Panc1 (cell line): Measurements from ENCODE around the gene EPHB1. TPM values are rescaled to one million over a fixed set of nuclear protein-coding genes. Genes with fewer than 3 reads are reported as not detected.

Source experiments
- ATAC-seq: fragments of 200-7000 bp; cut with Tn5 transposase; 2 replicates; pipeline ENCODE4 v1.9.1; 2020; ENCODE audit warnings: mild to moderate bottlenecking, moderate library complexity
- BruUV-seq: library from RNA; stranded (reverse); fragments of 400-500 nt; replicated peaks from 2 replicates; lab custom pipeline; 2021; lab: Mats Ljungman, UMichigan
- CTCF ChIA-PET: fragments of 300-600 bp; sonication (Branson Sonifier 250); formaldehyde crosslinking; loops from one replicate; lab custom pipeline; 2022; ENCODE audit warnings: antibody characterized with exemption; lab: Charles Lee
- POLR2A ChIA-PET: fragments of 300-600 bp; sonication (Branson Sonifier 250); formaldehyde crosslinking; loops from one replicate; lab custom pipeline; 2022; ENCODE audit warnings: antibody characterized with exemption; lab: Charles Lee
- DNase-seq: peaks from one replicate; pipeline ENCODE4 v3.0.0-alpha.2; 2010; ENCODE audit warnings: low read depth, low spot score
- H3K27ac ChIP-seq: 2 replicates; pipeline ENCODE4 v1.5.1; 2011; ENCODE audit warnings: mild to moderate bottlenecking, low read length, inconsistent platforms
- H3K27me3 ChIP-seq: fragments of 200-500 bp; sonication (Bioruptor generic); 2 replicates; pipeline ENCODE4 v1.6.0; 2014; ENCODE audit warnings: low read length, inconsistent platforms; ENCODE audit not compliant: control insufficient read depth, insufficient read depth
- H3K36me3 ChIP-seq: fragments of 200-500 bp; sonication (Bioruptor generic); 2 replicates; pipeline ENCODE4 v1.5.1; 2014; ENCODE audit warnings: inconsistent platforms, mild to moderate bottlenecking, low read length, moderate library complexity; ENCODE audit not compliant: control insufficient read depth, insufficient read depth
- H3K4me1 ChIP-seq: 2 replicates; pipeline ENCODE4 v1.5.1; 2011; ENCODE audit warnings: inconsistent platforms, mild to moderate bottlenecking, low read length, moderate library complexity; ENCODE audit not compliant: control insufficient read depth, insufficient read depth
- H3K4me3 ChIP-seq, 2 experiments: 2 replicates each; pipeline ENCODE4 v1.5.1; 2011 to 2012; ENCODE audit warnings: low read depth in 2 of 2, low read length in 2 of 2, mild to moderate bottlenecking in 2 of 2, inconsistent platforms in 1 of 2, moderate library complexity in 1 of 2
- H3K9me3 ChIP-seq: fragments of 200-500 bp; sonication (Bioruptor generic); 2 replicates; pipeline ENCODE4 v1.5.1; 2014; ENCODE audit warnings: low read depth, mild to moderate bottlenecking, inconsistent platforms, low read length, moderate library complexity; ENCODE audit not compliant: control insufficient read depth, insufficient read depth
- POLR2AphosphoS5 ChIP-seq: IDR thresholded peaks from 2 replicates; pipeline ENCODE4 v1.6.1; 2012; ENCODE audit warnings: mild to moderate bottlenecking, low read depth, low read length, moderate library complexity
- SIN3A ChIP-seq: IDR thresholded peaks from 2 replicates; pipeline ENCODE4 v1.6.1; 2012; ENCODE audit warnings: low read depth, mild to moderate bottlenecking, low read length, moderate library complexity, borderline replicate concordance; ENCODE audit not compliant: insufficient read depth
- TCF7L2 ChIP-seq: IDR thresholded peaks from 2 replicates; pipeline ENCODE4 v1.6.1; 2011; ENCODE audit warnings: mild to moderate bottlenecking, low read depth, low read length, inconsistent platforms
- in situ Hi-C: cut with HindIII; loops from 2 replicates; pipeline ENCODE4 v1.10.0; 2016; ENCODE audit warnings: low sequenced_read_pairs, low pct_unique_long_range_greater_than_20kb
- intact Hi-C: fragments of 100-400 bp; cut with micrococcal nuclease; formaldehyde crosslinking; loops from one replicate; pipeline ENCODE4 v1.10.0; 2022; ENCODE audit not compliant: unreplicated experiment
- total RNA-seq: library from RNA; stranded (reverse); gene quantifications from one replicate; pipeline ENCODE4 v1.2.1, GENCODE V29; 2021; ENCODE audit not compliant: unreplicated experiment
- TF ChIP-seq, protein P1 (sequence below): fragments of 450-650 bp; IDR thresholded peaks from 2 replicates; pipeline ENCODE4 v1.5.1; 2017; ENCODE audit warnings: mild to moderate bottlenecking
- TF ChIP-seq, protein P2 (sequence below), 2 experiments: IDR thresholded peaks; 2 replicates each; pipeline ENCODE4 v1.6.1; 2011 to 2012; ENCODE audit warnings: low read depth in 2 of 2, control low read depth in 1 of 2, low read length in 1 of 2, mild to moderate bottlenecking in 1 of 2, moderate library complexity in 1 of 2; ENCODE audit not compliant: insufficient read depth in 1 of 2

Gene EPHB1
- total RNA-seq, 1 experiment from 2014 or later = 0.46 TPM

DNA sequence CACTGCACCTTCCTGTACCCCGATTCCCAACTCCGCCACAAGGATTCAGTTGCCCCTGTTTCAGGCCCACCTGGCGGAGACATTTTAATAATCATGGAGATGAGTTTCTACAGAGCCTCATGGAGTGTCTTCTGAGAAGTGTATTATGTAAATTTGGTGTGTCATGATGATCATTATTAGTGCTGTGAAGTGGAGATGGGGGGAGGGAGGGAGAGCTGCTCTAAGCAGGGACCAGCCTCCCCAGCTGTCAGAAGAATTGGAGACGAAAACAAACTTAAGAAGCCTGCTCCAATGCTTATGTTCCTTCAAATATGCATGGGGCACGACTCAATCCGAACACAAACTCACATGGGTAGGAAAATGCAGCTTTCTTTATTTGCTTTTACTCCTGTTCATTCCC is 127.8 kb downstream of the EPHB1 start:
- Histone ChIP-seq H3K4me3 (no peak overlapping the region), H3K27me3 (peaks cover 2% of the 10 kb centered on the region; the same call in 1 of the 2 replicates), H3K27ac (no peak overlapping the region), H3K4me1 (no peaks in the 10 kb centered on the region), H3K36me3 (no peaks in the 10 kb centered on the region), H3K9me3 (no peaks in the 10 kb centered on the region)
- DNase-seq = no peak
- intact Hi-C loops (no loop called here), in situ Hi-C loops (no loop called here)
- TF ChIP-seq, protein P1, sequence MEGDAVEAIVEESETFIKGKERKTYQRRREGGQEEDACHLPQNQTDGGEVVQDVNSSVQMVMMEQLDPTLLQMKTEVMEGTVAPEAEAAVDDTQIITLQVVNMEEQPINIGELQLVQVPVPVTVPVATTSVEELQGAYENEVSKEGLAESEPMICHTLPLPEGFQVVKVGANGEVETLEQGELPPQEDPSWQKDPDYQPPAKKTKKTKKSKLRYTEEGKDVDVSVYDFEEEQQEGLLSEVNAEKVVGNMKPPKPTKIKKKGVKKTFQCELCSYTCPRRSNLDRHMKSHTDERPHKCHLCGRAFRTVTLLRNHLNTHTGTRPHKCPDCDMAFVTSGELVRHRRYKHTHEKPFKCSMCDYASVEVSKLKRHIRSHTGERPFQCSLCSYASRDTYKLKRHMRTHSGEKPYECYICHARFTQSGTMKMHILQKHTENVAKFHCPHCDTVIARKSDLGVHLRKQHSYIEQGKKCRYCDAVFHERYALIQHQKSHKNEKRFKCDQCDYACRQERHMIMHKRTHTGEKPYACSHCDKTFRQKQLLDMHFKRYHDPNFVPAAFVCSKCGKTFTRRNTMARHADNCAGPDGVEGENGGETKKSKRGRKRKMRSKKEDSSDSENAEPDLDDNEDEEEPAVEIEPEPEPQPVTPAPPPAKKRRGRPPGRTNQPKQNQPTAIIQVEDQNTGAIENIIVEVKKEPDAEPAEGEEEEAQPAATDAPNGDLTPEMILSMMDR = no peak
- TF ChIP-seq, protein P2, sequence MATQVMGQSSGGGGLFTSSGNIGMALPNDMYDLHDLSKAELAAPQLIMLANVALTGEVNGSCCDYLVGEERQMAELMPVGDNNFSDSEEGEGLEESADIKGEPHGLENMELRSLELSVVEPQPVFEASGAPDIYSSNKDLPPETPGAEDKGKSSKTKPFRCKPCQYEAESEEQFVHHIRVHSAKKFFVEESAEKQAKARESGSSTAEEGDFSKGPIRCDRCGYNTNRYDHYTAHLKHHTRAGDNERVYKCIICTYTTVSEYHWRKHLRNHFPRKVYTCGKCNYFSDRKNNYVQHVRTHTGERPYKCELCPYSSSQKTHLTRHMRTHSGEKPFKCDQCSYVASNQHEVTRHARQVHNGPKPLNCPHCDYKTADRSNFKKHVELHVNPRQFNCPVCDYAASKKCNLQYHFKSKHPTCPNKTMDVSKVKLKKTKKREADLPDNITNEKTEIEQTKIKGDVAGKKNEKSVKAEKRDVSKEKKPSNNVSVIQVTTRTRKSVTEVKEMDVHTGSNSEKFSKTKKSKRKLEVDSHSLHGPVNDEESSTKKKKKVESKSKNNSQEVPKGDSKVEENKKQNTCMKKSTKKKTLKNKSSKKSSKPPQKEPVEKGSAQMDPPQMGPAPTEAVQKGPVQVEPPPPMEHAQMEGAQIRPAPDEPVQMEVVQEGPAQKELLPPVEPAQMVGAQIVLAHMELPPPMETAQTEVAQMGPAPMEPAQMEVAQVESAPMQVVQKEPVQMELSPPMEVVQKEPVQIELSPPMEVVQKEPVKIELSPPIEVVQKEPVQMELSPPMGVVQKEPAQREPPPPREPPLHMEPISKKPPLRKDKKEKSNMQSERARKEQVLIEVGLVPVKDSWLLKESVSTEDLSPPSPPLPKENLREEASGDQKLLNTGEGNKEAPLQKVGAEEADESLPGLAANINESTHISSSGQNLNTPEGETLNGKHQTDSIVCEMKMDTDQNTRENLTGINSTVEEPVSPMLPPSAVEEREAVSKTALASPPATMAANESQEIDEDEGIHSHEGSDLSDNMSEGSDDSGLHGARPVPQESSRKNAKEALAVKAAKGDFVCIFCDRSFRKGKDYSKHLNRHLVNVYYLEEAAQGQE (IDR thresholded peaks at IDR 0.05; ENCODE audit: insufficient read depth in 1 of 2, low read depth in 2 of 2, low read length in 1 of 2) = no peak
- TF ChIP-seq TCF7L2 (no peak), POLR2AphosphoS5 (no peak), SIN3A (no peak)
- POLR2A ChIA-PET = no interaction called here
- BruUV-seq = no TSS peak
- CTCF ChIA-PET = no interaction called here
- ATAC-seq = no peak

DNA sequence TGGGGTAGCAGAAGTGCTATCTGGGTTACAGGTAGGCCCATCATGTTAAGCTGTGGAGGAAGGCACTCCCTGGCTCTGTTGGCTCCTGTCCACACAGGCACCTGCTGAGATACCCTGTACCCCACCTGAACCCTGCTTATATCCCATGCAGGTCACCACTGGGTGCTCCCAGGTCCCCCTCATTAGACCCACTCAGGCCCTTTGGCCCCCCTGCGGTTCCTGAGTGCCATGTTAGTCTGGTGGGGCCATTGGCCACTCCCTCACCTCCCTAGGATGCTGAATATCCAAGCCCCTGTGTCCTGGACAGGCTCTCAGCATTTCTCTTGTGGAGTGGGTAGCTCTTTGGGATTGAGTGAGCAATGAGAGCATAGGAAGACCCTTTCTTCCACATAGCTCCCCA is 128.2 kb downstream of the EPHB1 start:
- BruUV-seq = no TSS peak
- intact Hi-C loops = no loop called here
- peaks cover 2% of the 10 kb centered on the region; the same call in 1 of the 2 replicates for H3K27me3 ChIP-seq
- H3K4me3 ChIP-seq = no peak overlapping the region
- DNase-seq (no peak), ATAC-seq (no peak)
- CTCF ChIA-PET = no interaction called here
- POLR2A ChIA-PET = no interaction called here
- no peaks in the 10 kb centered on the region for H3K4me1 ChIP-seq
- no peaks in the 10 kb centered on the region for H3K36me3 ChIP-seq
- TF ChIP-seq SIN3A (no peak), POLR2AphosphoS5 (no peak)
- TF ChIP-seq, protein P2 (IDR thresholded peaks at IDR 0.05; ENCODE audit: insufficient read depth in 1 of 2, low read depth in 2 of 2, low read length in 1 of 2) = no peak
- no peak overlapping the region for H3K27ac ChIP-seq
- H3K9me3 ChIP-seq = no peaks in the 10 kb centered on the region
- in situ Hi-C loops = no loop called here
